Progenitor cell of endocrine pancreas (in vitro differentiated cells): ENCODE data around the gene CCDC106. TPM values are rescaled to one million over a fixed set of nuclear protein-coding genes. Genes with fewer than 3 reads are reported as not detected.
A peak's percentile ranks its signal among the peaks of the same experiment; 100 is the strongest.

Source experiments
- DNase-seq: peaks from one replicate; pipeline ENCODE4 v3.0.0; 2021; ENCODE audit warnings: low spot score; ENCODE audit not compliant: unreplicated experiment
- H3K27ac Mint-ChIP-seq: 2 replicates; pipeline ENCODE4 v1.8.0; 2021; ENCODE audit warnings: mild to moderate bottlenecking, moderate library complexity, mixed read lengths
- H3K27me3 Mint-ChIP-seq: 2 replicates; pipeline ENCODE4 v1.8.0; 2021; ENCODE audit warnings: mixed read lengths
- H3K36me3 Mint-ChIP-seq: 2 replicates; pipeline ENCODE4 v1.8.0; 2022; ENCODE audit warnings: mixed read lengths; ENCODE audit not compliant: insufficient read depth
- H3K4me1 Mint-ChIP-seq: 2 replicates; pipeline ENCODE4 v1.8.0; 2021; ENCODE audit warnings: low read depth, mixed read lengths
- H3K4me3 Mint-ChIP-seq: 2 replicates; pipeline ENCODE4 v1.8.0; 2021; ENCODE audit warnings: low read depth, mild to moderate bottlenecking, moderate library complexity, mixed read lengths
- H3K9me3 Mint-ChIP-seq: 2 replicates; pipeline ENCODE4 v1.8.0; 2021; ENCODE audit warnings: low read depth, mixed read lengths
- CTCF ChIP-seq: fragments of 200-600 bp; sonication (generic); IDR thresholded peaks from one replicate; pipeline ENCODE4 v1.5.0; 2021; ENCODE audit warnings: antibody characterized with exemption, mild to moderate bottlenecking; ENCODE audit not compliant: unreplicated experiment
- total RNA-seq: library from RNA; stranded (reverse); gene quantifications from 2 replicates; pipeline ENCODE4 v1.2.1, GENCODE V29; 2021

Gene CCDC106
- total RNA-seq, 1 donor from 2014 or later, result 23.9 TPM

- DNase-seq, result no peak
- Mint-ChIP-seq H3K27ac (no peak overlapping the region), H3K36me3 (peaks cover 4% of the 10 kb centered on the region), H3K4me3 (peak overlapping the region; percentile 53), H3K27me3 (no peaks in the 10 kb centered on the region), H3K4me1 (peaks cover 33% of the 10 kb centered on the region), H3K9me3 (no peaks in the 10 kb centered on the region)
- no peak for TF ChIP-seq CTCF
Observed at GRCh38 chr19:55637534-55637933, 10.5 kb upstream of the CCDC106 start.

GRCh38 chr19:55638864-55639359 lies 9.1 kb upstream of the CCDC106 start:
- no peaks in the 10 kb centered on the region for H3K27me3 Mint-ChIP-seq
- peaks cover 41% of the 10 kb centered on the region for H3K4me1 Mint-ChIP-seq
- no peak for DNase-seq
- peak overlapping the region; percentile 81 for H3K27ac Mint-ChIP-seq
- H3K9me3 Mint-ChIP-seq, result no peaks in the 10 kb centered on the region
- TF ChIP-seq CTCF, result peak; percentile 56
- peaks cover 4% of the 10 kb centered on the region for H3K36me3 Mint-ChIP-seq
- H3K4me3 Mint-ChIP-seq, result peak overlapping the region; percentile 53

GRCh38 chr19:55640043-55640576 lies 7.9 kb upstream of the CCDC106 start:
- peak overlapping the region; percentile 96 for H3K27ac Mint-ChIP-seq
- H3K9me3 Mint-ChIP-seq, result no peaks in the 10 kb centered on the region
- H3K4me3 Mint-ChIP-seq, result peak overlapping the region; percentile 78
- peaks cover 42% of the 10 kb centered on the region for H3K4me1 Mint-ChIP-seq
- TF ChIP-seq CTCF, result no peak
- no peak for DNase-seq
- no peaks in the 10 kb centered on the region for H3K27me3 Mint-ChIP-seq
- H3K36me3 Mint-ChIP-seq, result peaks cover 4% of the 10 kb centered on the region

- no peaks in the 10 kb centered on the region for H3K9me3 Mint-ChIP-seq
- H3K36me3 Mint-ChIP-seq, result peaks cover 4% of the 10 kb centered on the region
- H3K4me1 Mint-ChIP-seq, result peaks cover 35% of the 10 kb centered on the region
- H3K27me3 Mint-ChIP-seq, result no peaks in the 10 kb centered on the region
- TF ChIP-seq CTCF, result no peak
- peak; percentile 36 for DNase-seq
- peak within 1 kb of the TSS; percentile 96 for H3K27ac Mint-ChIP-seq
- H3K4me3 Mint-ChIP-seq, result peak within 1 kb of the TSS; percentile 88
Observed at GRCh38 chr19:55640577-55641425, 7.2 kb upstream of the CCDC106 start, which contains the start of gene ZNF580. TSS of gene ZNF580 (plus strand) at chr19:55641002. CDS start at chr19:55642509, 1,507 bp downstream.

- TF ChIP-seq CTCF, result no peak
- Mint-ChIP-seq H3K4me3 (peak overlapping the region; percentile 88), H3K36me3 (peaks cover 4% of the 10 kb centered on the region), H3K27ac (peak overlapping the region; percentile 54), H3K4me1 (peaks cover 27% of the 10 kb centered on the region), H3K27me3 (no peaks in the 10 kb centered on the region), H3K9me3 (no peaks in the 10 kb centered on the region)
- no peak for DNase-seq
Observed at GRCh38 chr19:55641426-55642152, 6.4 kb upstream of the CCDC106 start.
